ENCODE data around the gene UVSSA. TPM values are rescaled to one million over a fixed set of nuclear protein-coding genes. Genes with fewer than 3 reads are reported as not detected.
A peak's percentile ranks its signal among the peaks of the same experiment; 100 is the strongest.

UVSSA gene
- total and polyA plus RNA-seq, 5 donors from 2014 or later: 2.1 to 42.9 (median 4.0) TPM

DNA sequence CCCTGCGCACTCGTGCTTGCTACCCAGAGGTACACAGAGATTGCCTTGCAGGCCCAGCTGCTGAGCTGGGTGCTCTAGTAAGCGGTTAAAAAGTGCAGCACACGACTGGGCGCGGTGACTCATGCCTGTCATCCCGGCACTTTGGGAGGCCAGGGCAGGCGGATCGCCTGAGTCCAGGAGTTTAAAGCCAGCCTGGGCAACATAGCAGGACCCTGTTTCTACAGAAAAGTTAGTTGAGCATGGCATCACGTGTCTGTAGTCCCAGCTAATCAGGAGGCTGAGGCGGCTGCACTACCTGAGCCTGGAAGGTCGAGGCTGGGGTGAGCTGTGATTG, 5.5 kb downstream of the UVSSA start:
- no peaks in the 10 kb centered on the region for H3K9me3 Mint-ChIP-seq
- Histone ChIP-seq H3K36me3 (ENCODE audit: control insufficient read depth, insufficient read depth, low read length) (peaks cover 3% of the 10 kb centered on the region), H3K9me3 (ENCODE audit: control insufficient read depth in 2 of 2, low read length in 2 of 2) (no peaks in the 10 kb centered on the region), H3K27ac (ENCODE audit: insufficient read depth, low read length, poor library complexity, severe bottlenecking) (no peak overlapping the region), H3K4me1 (ENCODE audit: control insufficient read depth, insufficient read depth, low read length, poor library complexity, severe bottlenecking) (peaks cover 15% of the 10 kb centered on the region), H3K4me3 (ENCODE audit: low read depth, low read length) (no peak overlapping the region), H3K27me3 (ENCODE audit: control insufficient read depth, insufficient read depth, low read length) (no peaks in the 10 kb centered on the region)
- H3K4me1 Mint-ChIP-seq: peaks cover 5 to 37% (median 22%) of the 10 kb centered on the region in 4 donors
- no peak overlapping the region for H3K4me3 Mint-ChIP-seq
- no peak for DNase-seq
- no peak overlapping the region for H3K27ac Mint-ChIP-seq
- ATAC-seq (ENCODE audit: low read depth in 2 of 2): no peak
- no peaks in the 10 kb centered on the region for H3K27me3 Mint-ChIP-seq
- peaks cover 21% of the 10 kb centered on the region for H3K36me3 Mint-ChIP-seq

DNA sequence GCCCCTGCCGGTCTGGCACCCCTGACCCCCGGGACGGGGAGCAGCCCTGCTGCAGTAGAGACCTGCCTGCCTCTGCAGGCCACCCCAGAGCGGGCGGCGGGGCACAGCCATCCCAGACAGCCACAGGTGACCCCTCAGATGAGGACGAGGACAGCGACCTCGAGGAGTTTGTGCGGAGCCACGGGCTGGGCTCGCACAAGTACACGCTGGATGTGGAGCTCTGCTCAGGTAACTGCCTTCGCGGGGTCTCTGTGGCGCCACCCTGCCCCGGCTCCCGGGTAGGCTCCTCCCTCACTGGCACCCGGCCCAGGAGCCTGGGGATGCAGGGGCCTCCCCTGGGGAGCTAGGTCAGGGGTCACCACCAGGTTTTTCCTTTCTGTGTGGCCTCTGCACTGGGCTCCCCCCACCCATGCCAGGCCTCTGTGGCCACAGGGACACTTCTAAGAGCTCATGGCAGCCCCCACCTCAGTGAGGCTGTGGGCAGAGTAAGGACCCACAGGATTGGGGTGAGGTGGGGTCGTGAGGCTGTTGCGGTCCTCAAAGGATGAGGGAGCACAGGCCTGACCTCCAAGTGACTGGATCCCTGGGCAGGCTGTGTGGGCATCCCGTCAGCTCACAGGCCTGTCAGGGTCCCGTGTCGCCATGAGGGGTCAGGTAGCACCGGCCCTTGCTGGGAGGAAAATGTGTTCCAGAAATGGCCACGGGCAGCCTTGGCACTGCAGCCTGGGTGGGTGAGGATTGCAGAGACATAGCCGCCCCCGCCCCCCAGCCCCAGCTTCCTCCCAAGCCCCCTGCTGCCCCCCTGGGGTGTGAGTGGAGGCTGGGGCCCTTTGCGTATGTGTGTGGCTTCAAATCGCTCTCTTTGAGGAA, 6.4 kb downstream of the UVSSA start:
- peaks cover 21% of the 10 kb centered on the region for H3K36me3 Mint-ChIP-seq

DNA sequence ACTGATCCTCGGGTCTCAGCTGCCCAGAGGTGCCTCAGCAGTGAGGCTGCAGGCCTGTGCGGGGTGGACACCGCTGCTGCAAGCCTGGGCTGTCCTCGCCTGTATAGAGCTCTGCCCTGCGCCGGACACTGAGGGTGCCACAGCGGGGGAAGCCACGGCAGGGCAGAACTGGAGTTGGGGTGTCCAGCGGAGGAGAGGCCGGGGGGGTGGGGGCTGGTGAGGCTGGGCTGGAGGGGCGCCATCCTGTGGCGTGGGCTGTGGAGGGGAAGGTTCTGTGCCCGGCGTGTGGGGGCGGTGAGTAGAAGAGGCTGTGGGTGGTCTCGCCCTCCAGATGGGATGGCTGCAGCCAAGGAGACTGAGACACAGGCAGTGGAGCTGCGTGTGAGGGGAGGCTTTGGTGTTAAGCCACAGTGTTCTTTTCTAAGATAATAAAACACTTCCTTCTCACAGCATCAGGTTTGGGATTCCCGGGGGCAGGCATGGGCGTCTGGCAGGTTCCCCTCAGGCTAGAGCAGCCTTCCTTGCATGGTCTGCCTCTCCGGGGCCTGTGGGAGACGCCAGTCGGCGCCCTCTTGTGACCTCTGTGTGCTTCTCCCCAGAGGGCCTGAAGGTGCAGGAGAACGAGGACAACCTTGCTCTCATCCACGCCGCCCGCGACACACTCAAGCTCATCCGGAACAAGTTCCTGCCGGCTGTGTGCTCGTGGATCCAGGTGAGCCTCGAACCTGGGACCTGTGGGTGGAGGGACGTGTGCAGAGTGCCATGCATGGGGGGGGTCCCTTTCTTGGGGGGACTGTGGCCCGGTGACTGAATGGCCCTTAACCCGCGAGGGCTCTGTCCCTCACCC, 7.4 kb downstream of the UVSSA start:
- no peaks in the 10 kb centered on the region for H3K9me3 Mint-ChIP-seq
- H3K4me3 ChIP-seq (ENCODE audit: low read depth, low read length): no peak overlapping the region
- ATAC-seq (ENCODE audit: low read depth in 2 of 2) (no peak), DNase-seq (no peak)
- H3K4me3 Mint-ChIP-seq: no peak overlapping the region
- H3K4me1 ChIP-seq (ENCODE audit: control insufficient read depth, insufficient read depth, low read length, poor library complexity, severe bottlenecking): peaks cover 8% of the 10 kb centered on the region
- H3K27me3 Mint-ChIP-seq: no peaks in the 10 kb centered on the region
- no peak overlapping the region for H3K27ac ChIP-seq (ENCODE audit: insufficient read depth, low read length, poor library complexity, severe bottlenecking)
- no peaks in the 10 kb centered on the region for H3K27me3 ChIP-seq (ENCODE audit: control insufficient read depth, insufficient read depth, low read length)
- no peak overlapping the region for H3K27ac Mint-ChIP-seq
- peaks cover 11% of the 10 kb centered on the region for H3K36me3 ChIP-seq (ENCODE audit: control insufficient read depth, insufficient read depth, low read length)
- H3K9me3 ChIP-seq (ENCODE audit: control insufficient read depth in 2 of 2, low read length in 2 of 2): no peaks in the 10 kb centered on the region
- H3K4me1 Mint-ChIP-seq: peaks cover 0 to 19% (median 9%) of the 10 kb centered on the region in 4 donors
- H3K36me3 Mint-ChIP-seq: peaks cover 13% of the 10 kb centered on the region

More for the DNA sequence above, 6.4 kb downstream of the UVSSA start:
- Mint-ChIP-seq H3K9me3 (no peaks in the 10 kb centered on the region), H3K27ac (no peak overlapping the region), H3K4me1 (peaks cover 5 to 28% (median 17%) of the 10 kb centered on the region in 4 donors), H3K4me3 (no peak overlapping the region), H3K27me3 (no peaks in the 10 kb centered on the region)
- H3K27ac ChIP-seq (ENCODE audit: insufficient read depth, low read length, poor library complexity, severe bottlenecking): no peak overlapping the region
- DNase-seq (no peak), ATAC-seq (ENCODE audit: low read depth in 2 of 2) (no peak)
- peaks cover 8% of the 10 kb centered on the region for H3K4me1 ChIP-seq (ENCODE audit: control insufficient read depth, insufficient read depth, low read length, poor library complexity, severe bottlenecking)
- H3K9me3 ChIP-seq (ENCODE audit: control insufficient read depth in 2 of 2, low read length in 2 of 2): no peaks in the 10 kb centered on the region
- H3K4me3 ChIP-seq (ENCODE audit: low read depth, low read length): no peak overlapping the region
- peaks cover 3% of the 10 kb centered on the region for H3K36me3 ChIP-seq (ENCODE audit: control insufficient read depth, insufficient read depth, low read length)
- no peaks in the 10 kb centered on the region for H3K27me3 ChIP-seq (ENCODE audit: control insufficient read depth, insufficient read depth, low read length)

DNA sequence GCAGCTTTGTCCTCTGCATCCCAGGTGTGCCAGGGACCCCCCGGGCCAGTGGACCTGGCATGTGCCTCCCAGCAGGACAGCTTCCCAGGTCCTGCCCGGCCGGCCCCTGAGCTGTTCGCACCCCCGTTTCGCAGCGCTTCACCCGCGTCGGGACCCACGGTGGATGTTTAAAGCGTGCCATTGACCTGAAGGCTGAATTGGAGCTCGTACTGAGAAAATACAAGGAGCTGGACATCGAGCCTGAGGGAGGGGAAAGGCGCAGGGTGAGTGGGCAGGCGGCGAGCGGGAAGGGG, 7.9 kb downstream of the UVSSA start:
- Histone ChIP-seq H3K27ac (ENCODE audit: insufficient read depth, low read length, poor library complexity, severe bottlenecking) (no peak overlapping the region), H3K9me3 (ENCODE audit: control insufficient read depth in 2 of 2, low read length in 2 of 2) (no peaks in the 10 kb centered on the region), H3K36me3 (ENCODE audit: control insufficient read depth, insufficient read depth, low read length) (peaks cover 11% of the 10 kb centered on the region), H3K4me3 (ENCODE audit: low read depth, low read length) (no peak overlapping the region), H3K4me1 (ENCODE audit: control insufficient read depth, insufficient read depth, low read length, poor library complexity, severe bottlenecking) (peaks cover 8% of the 10 kb centered on the region), H3K27me3 (ENCODE audit: control insufficient read depth, insufficient read depth, low read length) (no peaks in the 10 kb centered on the region)
- no peaks in the 10 kb centered on the region for H3K9me3 Mint-ChIP-seq
- no peak overlapping the region for H3K27ac Mint-ChIP-seq
- H3K4me1 Mint-ChIP-seq: peaks cover 0 to 18% (median 7%) of the 10 kb centered on the region in 4 donors
- ATAC-seq (ENCODE audit: low read depth in 2 of 2) (no peak), DNase-seq (no peak)
- H3K4me3 Mint-ChIP-seq: no peak overlapping the region
- peaks cover 13% of the 10 kb centered on the region for H3K36me3 Mint-ChIP-seq
- H3K27me3 Mint-ChIP-seq: no peaks in the 10 kb centered on the region

DNA sequence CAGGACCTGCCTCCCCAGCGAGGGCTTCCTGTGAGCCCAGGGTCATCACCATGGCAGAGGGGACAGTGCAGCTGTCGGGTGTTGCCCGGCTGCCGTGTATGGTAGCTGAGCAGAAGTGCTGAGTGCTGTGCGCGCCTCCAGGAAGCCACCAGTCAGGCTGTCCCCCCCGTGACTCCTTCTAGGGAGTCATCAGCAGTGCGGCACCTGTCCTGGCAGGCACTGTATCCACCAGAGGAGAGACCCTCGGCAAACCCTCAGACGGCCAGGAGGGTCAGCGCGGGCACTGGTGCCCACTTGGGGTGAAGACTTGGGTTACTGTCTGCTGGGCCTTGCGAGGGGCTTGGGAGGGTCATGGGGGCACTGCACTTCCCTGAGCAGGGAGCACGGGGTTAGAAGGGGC, 8.4 kb downstream of the UVSSA start:
- Histone ChIP-seq H3K9me3 (ENCODE audit: control insufficient read depth in 2 of 2, low read length in 2 of 2) (no peaks in the 10 kb centered on the region), H3K36me3 (ENCODE audit: control insufficient read depth, insufficient read depth, low read length) (peaks cover 11% of the 10 kb centered on the region), H3K27me3 (ENCODE audit: control insufficient read depth, insufficient read depth, low read length) (no peaks in the 10 kb centered on the region), H3K27ac (ENCODE audit: insufficient read depth, low read length, poor library complexity, severe bottlenecking) (no peak overlapping the region), H3K4me1 (ENCODE audit: control insufficient read depth, insufficient read depth, low read length, poor library complexity, severe bottlenecking) (peaks cover 8% of the 10 kb centered on the region), H3K4me3 (ENCODE audit: low read depth, low read length) (no peak overlapping the region)
- Mint-ChIP-seq H3K4me1 (peaks cover 0 to 14% (median 6%) of the 10 kb centered on the region in 4 donors), H3K4me3 (no peak overlapping the region), H3K36me3 (peaks cover 13% of the 10 kb centered on the region), H3K27me3 (no peaks in the 10 kb centered on the region), H3K27ac (no peak overlapping the region), H3K9me3 (no peaks in the 10 kb centered on the region)
- no peak for ATAC-seq (ENCODE audit: low read depth in 2 of 2)
- DNase-seq: no peak

DNA sequence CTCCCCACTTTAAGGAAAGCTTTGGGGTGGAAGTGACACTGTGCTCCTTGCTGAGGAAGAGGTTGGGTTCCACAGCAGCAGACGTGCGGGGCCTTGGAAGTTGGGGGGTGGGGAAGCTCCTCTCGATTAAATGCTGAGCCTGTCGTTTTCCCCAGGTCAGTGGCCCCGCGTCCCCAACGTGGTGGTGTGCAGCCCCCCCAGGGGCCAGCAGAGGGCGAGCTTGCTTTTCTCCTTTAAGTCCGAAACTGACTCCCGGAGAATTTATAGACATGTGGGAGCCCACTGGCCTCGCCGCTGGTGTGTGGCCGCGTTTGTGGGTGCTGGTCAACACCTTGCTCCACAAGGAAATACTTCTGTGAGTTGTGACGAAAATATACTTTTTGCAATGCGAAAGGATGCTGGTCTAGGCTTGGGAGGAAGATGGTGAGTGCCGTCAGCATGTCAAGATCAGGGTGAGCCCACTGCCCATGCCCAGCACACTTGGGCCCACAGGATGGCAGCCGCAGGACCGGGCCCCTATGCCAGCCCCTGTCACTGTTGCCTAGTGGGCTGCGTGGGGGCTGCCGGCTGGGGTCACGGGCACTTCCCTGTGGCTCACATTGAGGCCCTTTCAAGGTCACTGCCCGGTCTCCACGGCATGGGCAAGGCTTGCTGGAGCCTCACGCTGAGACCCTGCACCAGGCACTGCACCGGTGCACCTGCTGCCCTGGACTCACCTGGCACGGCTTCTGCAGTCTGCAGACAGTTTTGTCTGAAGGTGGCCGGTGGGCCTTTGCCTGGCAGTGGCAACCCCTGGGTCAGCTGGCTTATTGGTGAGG, 9.4 kb downstream of the UVSSA start:
- Histone ChIP-seq H3K27ac (ENCODE audit: insufficient read depth, low read length, poor library complexity, severe bottlenecking) (no peak overlapping the region), H3K9me3 (ENCODE audit: control insufficient read depth in 2 of 2, low read length in 2 of 2) (no peaks in the 10 kb centered on the region), H3K4me1 (ENCODE audit: control insufficient read depth, insufficient read depth, low read length, poor library complexity, severe bottlenecking) (peaks cover 8% of the 10 kb centered on the region), H3K4me3 (ENCODE audit: low read depth, low read length) (no peak overlapping the region), H3K36me3 (ENCODE audit: control insufficient read depth, insufficient read depth, low read length) (peaks cover 11% of the 10 kb centered on the region), H3K27me3 (ENCODE audit: control insufficient read depth, insufficient read depth, low read length) (no peaks in the 10 kb centered on the region)
- peaks cover 13% of the 10 kb centered on the region for H3K36me3 Mint-ChIP-seq
- DNase-seq (peak; percentile 11 to 59 (median 39)), ATAC-seq (ENCODE audit: low read depth in 2 of 2) (no peak)
- H3K27me3 Mint-ChIP-seq: no peaks in the 10 kb centered on the region
- H3K4me3 Mint-ChIP-seq: peak overlapping the region in 1 of 4 donors; percentile 44
- H3K9me3 Mint-ChIP-seq: no peaks in the 10 kb centered on the region
- no peak overlapping the region for H3K27ac Mint-ChIP-seq
- H3K4me1 Mint-ChIP-seq: peaks cover 0 to 10% (median 4%) of the 10 kb centered on the region in 4 donors

DNA sequence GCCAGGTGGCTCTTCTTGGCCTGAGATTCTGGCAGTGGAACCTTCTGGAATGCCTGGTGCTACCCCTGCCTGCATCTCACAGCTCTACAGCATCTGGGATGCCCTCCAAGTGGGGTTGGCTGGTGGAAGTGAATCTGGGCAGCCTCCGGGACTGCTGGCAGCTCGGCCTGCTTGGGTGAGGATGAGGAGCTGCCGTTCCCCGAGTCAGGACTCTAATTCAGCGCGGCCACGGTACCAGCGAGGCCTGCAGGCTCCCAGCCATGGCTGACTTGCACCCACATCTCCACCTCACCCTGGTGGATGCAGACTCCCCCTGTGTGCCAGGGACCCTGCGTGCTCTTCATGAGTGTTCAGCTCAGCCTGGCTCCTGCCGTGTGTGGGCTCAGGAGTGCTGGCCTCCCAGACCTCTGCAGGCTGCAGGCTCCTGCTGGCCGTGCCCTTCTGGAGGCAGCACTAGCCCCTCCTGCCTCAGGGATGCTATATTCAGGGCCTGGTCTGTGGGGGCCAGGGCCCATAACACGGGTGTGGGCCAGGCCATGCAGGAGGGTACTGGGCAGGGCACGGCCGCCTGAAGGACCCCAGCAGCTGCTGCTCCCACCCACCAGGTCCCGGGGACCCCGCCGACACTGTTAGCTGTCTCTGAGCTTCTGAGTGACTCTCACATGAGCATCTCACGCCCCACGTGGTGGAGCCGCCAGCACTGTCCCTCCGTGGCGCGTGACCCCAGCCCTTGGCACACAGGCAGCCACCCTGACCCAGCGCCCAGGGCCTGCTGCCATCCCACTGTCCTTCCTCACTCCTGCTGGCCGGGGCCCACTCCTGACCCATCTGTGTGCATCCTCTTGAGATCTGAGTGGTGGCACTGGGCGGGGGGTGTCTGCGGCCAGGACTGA, 10.6 kb downstream of the UVSSA start:
- Mint-ChIP-seq H3K9me3 (no peaks in the 10 kb centered on the region), H3K27ac (no peak overlapping the region), H3K36me3 (peaks cover 7% of the 10 kb centered on the region), H3K27me3 (no peaks in the 10 kb centered on the region), H3K4me1 (peaks cover 0 to 4% (median 0%) of the 10 kb centered on the region in 4 donors), H3K4me3 (no peak overlapping the region)
- Histone ChIP-seq H3K36me3 (ENCODE audit: control insufficient read depth, insufficient read depth, low read length) (peaks cover 11% of the 10 kb centered on the region), H3K27me3 (ENCODE audit: control insufficient read depth, insufficient read depth, low read length) (no peaks in the 10 kb centered on the region), H3K27ac (ENCODE audit: insufficient read depth, low read length, poor library complexity, severe bottlenecking) (no peak overlapping the region), H3K4me1 (ENCODE audit: control insufficient read depth, insufficient read depth, low read length, poor library complexity, severe bottlenecking) (no peaks in the 10 kb centered on the region), H3K9me3 (ENCODE audit: control insufficient read depth in 2 of 2, low read length in 2 of 2) (no peaks in the 10 kb centered on the region), H3K4me3 (ENCODE audit: low read depth, low read length) (no peak overlapping the region)
- DNase-seq: no peak
- ATAC-seq (ENCODE audit: low read depth in 2 of 2): no peak
